HepG2 (cell line): Measurements from ENCODE around the gene SPC24. TPM values are rescaled to one million over a fixed set of nuclear protein-coding genes. Genes with fewer than 3 reads are reported as not detected.

Source experiments
- ATAC-seq: fragments of 200-7000 bp; cut with Tn5 transposase; 3 replicates; pipeline ENCODE4 v1.9.1; 2020; ENCODE audit warnings: mild to moderate bottlenecking, moderate library complexity
- BruUV-seq: library from RNA; stranded (reverse); fragments of 400-500 nt; replicated peaks from 2 replicates; lab custom pipeline; 2021; lab: Mats Ljungman, UMichigan
- CTCF ChIA-PET: fragments of 300-600 bp; formaldehyde crosslinking; extraction: SDS; loops from one replicate; lab custom pipeline; 2021; ENCODE audit warnings: low total read pairs, inconsistent platforms, low intra/inter-chr PET ratio; lab: Yijun Ruan, JAX
- POLR2A ChIA-PET: fragments of 350-600 bp; sonication (Branson Sonifier 250); formaldehyde crosslinking; loops from one replicate; lab custom pipeline; 2020; ENCODE audit warnings: antibody characterized with exemption, inconsistent platforms; lab: Yijun Ruan, JAX
- DNase-seq: peaks from one replicate; pipeline ENCODE4 v3.0.0-alpha.2; 2015; ENCODE audit warnings: low spot score
- FAIRE-seq: peaks from 3 replicates; lab custom pipeline; 2011; peaks lifted over from hg19 to GRCh38; lab: Jason Lieb, UNC
- H2AFZ ChIP-seq: one replicate; pipeline ENCODE4 v1.6.1; 2011; ENCODE audit warnings: low read length, inconsistent platforms
- H3K27ac ChIP-seq: fragments of 300-600 bp; 3 replicates; pipeline ENCODE4 v1.8.0; 2011; ENCODE audit warnings: mixed run types, mild to moderate bottlenecking, mixed read lengths, low read length, inconsistent platforms; ENCODE audit not compliant: insufficient read depth; ENCODE audit errors: extremely low read length
- H3K27me3 ChIP-seq, 2 experiments: fragments of 200-600 bp in 1 of 2; 2 replicates in 1 of 2; 3 replicates in 1 of 2; pipeline versions ENCODE4 v1.6.0 to v1.8.0; 2011; ENCODE audit warnings: low read length in 2 of 2, mild to moderate bottlenecking in 2 of 2, moderate library complexity in 2 of 2, inconsistent platforms in 1 of 2; ENCODE audit not compliant: insufficient read depth in 2 of 2, control insufficient read depth in 1 of 2
- H3K36me3 ChIP-seq, 2 experiments: fragments of 200-600 bp in 1 of 2; replicated peaks in 1 of 2; 2 replicates in 1 of 2; 3 replicates in 1 of 2; pipeline versions ENCODE4 v1.5.1 to v1.8.0; 2011; ENCODE audit warnings: low read length in 2 of 2, inconsistent platforms in 1 of 2; ENCODE audit not compliant: insufficient read depth in 2 of 2, control insufficient read depth in 1 of 2
- H3K4me1 ChIP-seq: 2 replicates; pipeline ENCODE4 v1.5.1; 2012; ENCODE audit warnings: low read length, inconsistent platforms; ENCODE audit not compliant: insufficient read depth
- H3K4me2 ChIP-seq: 2 replicates; pipeline ENCODE4 v1.6.0; 2011; ENCODE audit warnings: low read depth, low read length, inconsistent platforms
- H3K4me3 ChIP-seq, 3 experiments: fragments of 200-600 bp in 1 of 3; sonication (generic), shearing (Covaris generic) in 1 of 3; replicated peaks in 1 of 3; 2 replicates each; pipeline ENCODE4 v1.5.1; 2011 to 2016; ENCODE audit warnings: low read length in 3 of 3, inconsistent platforms in 2 of 3, low read depth in 2 of 3, mild to moderate bottlenecking in 2 of 3, control low read depth in 1 of 3, mixed read lengths in 1 of 3; ENCODE audit not compliant: insufficient read depth in 1 of 3
- H3K79me2 ChIP-seq: one replicate; pipeline ENCODE4 v1.6.1; 2011; ENCODE audit warnings: low read length, inconsistent platforms; ENCODE audit not compliant: insufficient read depth
- H3K9ac ChIP-seq: 2 replicates; pipeline ENCODE4 v1.6.0; 2011; ENCODE audit warnings: mild to moderate bottlenecking, low read depth, low read length, inconsistent platforms; ENCODE audit not compliant: insufficient read depth
- H3K9me3 ChIP-seq: 2 replicates; pipeline ENCODE4 v1.5.1; 2012; ENCODE audit warnings: mild to moderate bottlenecking, low read length
- H4K20me1 ChIP-seq: 2 replicates; pipeline ENCODE4 v1.6.0; 2011; ENCODE audit warnings: inconsistent platforms, mild to moderate bottlenecking, low read length, moderate library complexity; ENCODE audit not compliant: insufficient read depth
- ESRRA ChIP-seq: sonication (generic); formaldehyde crosslinking; IDR thresholded peaks from 2 replicates; pipeline ENCODE4 v1.5.1; 2020; ENCODE audit warnings: mild to moderate bottlenecking, low read depth, missing genetic modification reagents
- HOXD1 ChIP-seq: sonication (generic); formaldehyde crosslinking; IDR thresholded peaks from 2 replicates; pipeline ENCODE4 v1.5.0; 2020; ENCODE audit warnings: missing genetic modification reagents
- ISX ChIP-seq: sonication (generic); formaldehyde crosslinking; conservative IDR thresholded peaks from 2 replicates; pipeline ENCODE4 v1.5.0; 2020; ENCODE audit warnings: missing genetic modification reagents
- KDM5B ChIP-seq: sonication (generic); formaldehyde crosslinking; IDR thresholded peaks from 2 replicates; pipeline ENCODE4 v1.4.0; 2020; ENCODE audit warnings: missing genetic modification reagents, mild to moderate bottlenecking, borderline replicate concordance
- MED8 ChIP-seq: sonication (generic); formaldehyde crosslinking; IDR thresholded peaks from 2 replicates; pipeline ENCODE4 v1.8.1; 2023; ENCODE audit warnings: mild to moderate bottlenecking, missing genetic modification reagents; ENCODE audit not compliant: insufficient replicate concordance
- TBL1XR1 ChIP-seq: fragments of 150-350 bp; IDR thresholded peaks from 2 replicates; pipeline ENCODE4 v1.6.1; 2014; ENCODE audit warnings: borderline replicate concordance, low read length; ENCODE audit not compliant: partially characterized antibody
- ZNF546 ChIP-seq: sonication (generic); formaldehyde crosslinking; conservative IDR thresholded peaks from 2 replicates; pipeline ENCODE4 v1.8.1; 2023; ENCODE audit warnings: mild to moderate bottlenecking, missing genetic modification reagents
- ZNF678 ChIP-seq: sonication (generic); formaldehyde crosslinking; IDR thresholded peaks from 2 replicates; pipeline ENCODE4 v1.4.0; 2020; ENCODE audit warnings: mild to moderate bottlenecking, missing genetic modification reagents
- ZNF782 ChIP-seq: sonication (generic); formaldehyde crosslinking; IDR thresholded peaks from 2 replicates; pipeline ENCODE4 v1.4.0; 2020; ENCODE audit warnings: missing genetic modification reagents, mild to moderate bottlenecking, borderline replicate concordance
- WGBS: methylation state at CpG from one replicate; pipeline ENCODE4 v1.1.6; 2017; ENCODE audit warnings: low lambda C conversion rate; 5-methylcytosine and 5-hydroxymethylcytosine counted together
- in situ Hi-C: cut with HindIII; loops from 2 replicates; pipeline ENCODE4 v1.10.0; 2017; ENCODE audit warnings: low pct_unique_long_range_greater_than_20kb; ENCODE audit not compliant: extremely low pct_ligation_motif_present
- intact Hi-C: fragments of 100-400 bp; cut with micrococcal nuclease; formaldehyde crosslinking; loops from one replicate; pipeline ENCODE4 v1.10.0; 2022; ENCODE audit not compliant: unreplicated experiment
- polyA plus RNA-seq, 8 experiments: library from polyadenylated mRNA; depleted of rRNA in 3 of 8; stranded (reverse) in 7 of 8; unstranded in 1 of 8; fragments of >200 nt; fragmentation: Illumina TruSeq in 4 of 8; extraction: Trizol in 4 of 8; gene quantifications; 2 replicates each; pipeline versions ENCODE4 v1.2.1 to v1.2.3, GENCODE V29; 2011 to 2016; ENCODE audit warnings: low read depth in 4 of 8, missing spikeins in 1 of 8, mixed read lengths in 1 of 8; ENCODE audit not compliant: insufficient read depth in 1 of 8
- total RNA-seq, 5 experiments: library from RNA; depleted of rRNA; stranded (reverse); fragments of >200 nt; fragmentation: Illumina TruSeq; extraction: Trizol; gene quantifications; 2 replicates each; pipeline ENCODE4 v1.2.3, GENCODE V29; 2016; ENCODE audit warnings: low read depth in 1 of 5
- TF ChIP-seq, protein P1 (sequence below): sonication (generic); formaldehyde crosslinking; conservative IDR thresholded peaks from 2 replicates; pipeline ENCODE4 v1.8.0; 2022; ENCODE audit warnings: mild to moderate bottlenecking, moderate library complexity, missing genetic modification reagents
- TF ChIP-seq, protein P2 (sequence below): sonication (generic); formaldehyde crosslinking; IDR thresholded peaks from 2 replicates; pipeline ENCODE4 v1.4.0; 2020; ENCODE audit warnings: missing genetic modification reagents
- TF ChIP-seq, protein P3 (sequence below): sonication (generic); formaldehyde crosslinking; IDR thresholded peaks from 2 replicates; pipeline ENCODE4 v1.8.1; 2023; ENCODE audit warnings: mild to moderate bottlenecking, missing genetic modification reagents, borderline replicate concordance
- TF ChIP-seq, protein P4 (sequence below): sonication (generic); formaldehyde crosslinking; IDR thresholded peaks from 2 replicates; pipeline ENCODE4 v1.8.0; 2022; ENCODE audit warnings: missing genetic modification reagents, mild to moderate bottlenecking, moderate library complexity, borderline replicate concordance

SPC24 gene
- total and polyA plus RNA-seq, 2 of the 13 experiments (the other 11 are each of a cell fraction or from before 2014, with no cell fraction given): 10.0 to 46.2 TPM

DNA sequence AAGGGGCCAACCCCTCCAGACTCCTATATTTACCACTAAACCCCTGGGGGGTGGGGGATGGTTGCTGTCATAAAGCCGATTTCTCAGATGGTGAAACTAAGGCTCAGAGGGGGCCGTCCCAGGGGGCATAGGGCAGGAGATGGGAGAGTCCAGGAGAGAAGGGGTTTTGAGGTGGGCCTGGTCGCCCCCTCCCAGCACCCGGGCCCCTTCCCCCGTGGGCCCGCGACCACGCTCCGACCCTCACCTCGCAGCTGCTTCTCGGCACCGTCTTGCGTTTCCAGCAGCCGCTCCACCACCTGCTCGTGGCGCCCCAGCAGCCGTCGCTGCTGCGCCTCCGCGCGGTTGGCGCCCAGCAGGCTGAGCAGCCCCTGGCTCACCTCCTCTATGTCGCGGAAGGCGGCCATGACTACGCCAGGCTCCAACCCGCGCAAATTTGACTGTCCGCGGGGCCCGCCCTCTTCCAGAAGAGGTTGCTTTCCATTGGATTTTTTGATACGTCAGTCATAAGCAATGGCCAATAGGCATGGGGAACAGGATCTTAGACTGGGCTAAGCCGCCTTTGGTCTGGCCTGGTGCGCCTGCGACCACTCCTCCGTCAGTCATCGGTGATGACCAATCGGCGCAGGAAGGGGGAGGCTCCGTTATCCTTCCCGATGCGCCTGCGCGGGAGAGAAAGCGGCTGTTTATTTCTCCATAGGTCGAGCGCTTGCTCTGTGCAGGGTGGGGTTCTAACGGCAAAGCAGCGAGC lies at the start of gene SPC24 (continued):
- TF ChIP-seq, protein P1, sequence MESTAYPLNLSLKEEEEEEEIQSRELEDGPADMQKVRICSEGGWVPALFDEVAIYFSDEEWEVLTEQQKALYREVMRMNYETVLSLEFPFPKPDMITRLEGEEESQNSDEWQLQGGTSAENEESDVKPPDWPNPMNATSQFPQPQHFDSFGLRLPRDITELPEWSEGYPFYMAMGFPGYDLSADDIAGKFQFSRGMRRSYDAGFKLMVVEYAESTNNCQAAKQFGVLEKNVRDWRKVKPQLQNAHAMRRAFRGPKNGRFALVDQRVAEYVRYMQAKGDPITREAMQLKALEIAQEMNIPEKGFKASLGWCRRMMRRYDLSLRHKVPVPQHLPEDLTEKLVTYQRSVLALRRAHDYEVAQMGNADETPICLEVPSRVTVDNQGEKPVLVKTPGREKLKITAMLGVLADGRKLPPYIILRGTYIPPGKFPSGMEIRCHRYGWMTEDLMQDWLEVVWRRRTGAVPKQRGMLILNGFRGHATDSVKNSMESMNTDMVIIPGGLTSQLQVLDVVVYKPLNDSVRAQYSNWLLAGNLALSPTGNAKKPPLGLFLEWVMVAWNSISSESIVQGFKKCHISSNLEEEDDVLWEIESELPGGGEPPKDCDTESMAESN (CRISPR knock-in tag): peak; percentile 79; the same call in 1 of the 2 replicates
- TF ChIP-seq, protein P2, sequence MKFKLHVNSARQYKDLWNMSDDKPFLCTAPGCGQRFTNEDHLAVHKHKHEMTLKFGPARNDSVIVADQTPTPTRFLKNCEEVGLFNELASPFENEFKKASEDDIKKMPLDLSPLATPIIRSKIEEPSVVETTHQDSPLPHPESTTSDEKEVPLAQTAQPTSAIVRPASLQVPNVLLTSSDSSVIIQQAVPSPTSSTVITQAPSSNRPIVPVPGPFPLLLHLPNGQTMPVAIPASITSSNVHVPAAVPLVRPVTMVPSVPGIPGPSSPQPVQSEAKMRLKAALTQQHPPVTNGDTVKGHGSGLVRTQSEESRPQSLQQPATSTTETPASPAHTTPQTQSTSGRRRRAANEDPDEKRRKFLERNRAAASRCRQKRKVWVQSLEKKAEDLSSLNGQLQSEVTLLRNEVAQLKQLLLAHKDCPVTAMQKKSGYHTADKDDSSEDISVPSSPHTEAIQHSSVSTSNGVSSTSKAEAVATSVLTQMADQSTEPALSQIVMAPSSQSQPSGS (CRISPR knock-in tag): peak; percentile 25; the same call in 1 of the 2 replicates
- TF ChIP-seq, protein P3, sequence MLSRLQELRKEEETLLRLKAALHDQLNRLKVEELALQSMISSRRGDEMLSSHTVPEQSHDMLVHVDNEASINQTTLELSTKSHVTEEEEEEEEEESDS (CRISPR knock-in tag): no peak
- no peak for TF ChIP-seq TBL1XR1

DNA sequence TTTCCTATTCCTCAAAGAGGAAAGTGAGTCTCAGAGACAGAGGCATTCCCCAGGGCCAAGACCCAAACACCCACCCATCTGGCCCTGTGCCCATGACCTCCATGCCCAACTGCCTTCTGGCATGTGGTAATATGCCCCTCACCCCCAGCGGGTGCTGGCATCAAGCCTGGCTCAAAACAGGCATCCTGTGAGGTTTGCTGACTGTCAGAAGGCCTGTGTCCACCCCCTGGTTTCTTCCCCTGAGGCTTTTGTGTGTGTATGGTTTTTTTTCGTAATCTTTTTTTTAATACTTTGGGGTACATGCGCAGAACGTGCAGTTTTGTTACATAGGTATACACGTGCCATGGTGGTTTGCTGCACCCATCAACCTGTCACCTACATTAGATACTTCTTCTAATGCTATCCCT lies 49.4 kb upstream of the SPC24 start:
- POLR2A ChIA-PET: no interaction called here
- Histone ChIP-seq H3K36me3 (peaks cover 3 to 8% of the 10 kb centered on the region in 2 experiments; a peak in 3 of 5 replicates), H3K27ac (no peak overlapping the region), H3K9ac (no peak overlapping the region), H3K9me3 (no peaks in the 10 kb centered on the region), H3K4me1 (no peaks in the 10 kb centered on the region), H2AFZ (no peak overlapping the region), H4K20me1 (no peaks in the 10 kb centered on the region), H3K27me3 (no peaks in the 10 kb centered on the region), H3K4me2 (no peak overlapping the region), H3K4me3 (no peak overlapping the region), H3K79me2 (no peaks in the 10 kb centered on the region)
- CTCF ChIA-PET: interaction anchor here (1.2 to 3.5 kb wide), 2 partner anchors 66 to 79 kb away, joined by 4 to 53 read pairs; no protein-coding TSS in a partner anchor
- FAIRE-seq: no peak
- DNase-seq: no peak
- no TSS peak for BruUV-seq
- in situ Hi-C loops (loop anchor here (5.0 kb wide), 1 partner anchor 68 kb away; no protein-coding TSS in a partner anchor), intact Hi-C loops (loop anchor here (1.0 kb wide), 1 partner anchor 67 kb away; no protein-coding TSS in a partner anchor)
- no peak for ATAC-seq
- WGBS: 93% methylated on average over 5 of the region's 5 CpGs
- TF ChIP-seq ESRRA (no peak), ZNF678 (CRISPR knock-in tag) (no peak), ZNF782 (no peak), KDM5B (CRISPR knock-in tag) (no peak), MED8 (CRISPR knock-in tag) (no peak), ISX (CRISPR knock-in tag) (no peak), HOXD1 (CRISPR knock-in tag) (no peak), ZNF546 (CRISPR knock-in tag) (no peak)
- TF ChIP-seq, protein P4, sequence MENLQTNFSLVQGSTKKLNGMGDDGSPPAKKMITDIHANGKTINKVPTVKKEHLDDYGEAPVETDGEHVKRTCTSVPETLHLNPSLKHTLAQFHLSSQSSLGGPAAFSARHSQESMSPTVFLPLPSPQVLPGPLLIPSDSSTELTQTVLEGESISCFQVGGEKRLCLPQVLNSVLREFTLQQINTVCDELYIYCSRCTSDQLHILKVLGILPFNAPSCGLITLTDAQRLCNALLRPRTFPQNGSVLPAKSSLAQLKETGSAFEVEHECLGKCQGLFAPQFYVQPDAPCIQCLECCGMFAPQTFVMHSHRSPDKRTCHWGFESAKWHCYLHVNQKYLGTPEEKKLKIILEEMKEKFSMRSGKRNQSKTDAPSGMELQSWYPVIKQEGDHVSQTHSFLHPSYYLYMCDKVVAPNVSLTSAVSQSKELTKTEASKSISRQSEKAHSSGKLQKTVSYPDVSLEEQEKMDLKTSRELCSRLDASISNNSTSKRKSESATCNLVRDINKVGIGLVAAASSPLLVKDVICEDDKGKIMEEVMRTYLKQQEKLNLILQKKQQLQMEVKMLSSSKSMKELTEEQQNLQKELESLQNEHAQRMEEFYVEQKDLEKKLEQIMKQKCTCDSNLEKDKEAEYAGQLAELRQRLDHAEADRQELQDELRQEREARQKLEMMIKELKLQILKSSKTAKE (CRISPR knock-in tag): no peak
